ENCODE results near the gene NOTUM.

The NOTUM gene

GRCh38 chr17:81961087-81961511 lies at the start of gene NOTUM:
Gene NOTUM, minus strand, starts transcription at chr17:81961187. Its CDS starts 278 bp downstream, at chr17:81960909.
- Mint-ChIP-seq H3K27me3 (peaks cover 37% of the 10 kb centered on the region), H3K9me3 (no peaks in the 10 kb centered on the region), H3K36me3 (ENCODE audit: low read depth) (no peaks in the 10 kb centered on the region), H3K27ac (no peak within 1 kb of the TSS), H3K4me1 (ENCODE audit: low read depth) (no peaks in the 10 kb centered on the region), H3K4me3 (no peak within 1 kb of the TSS)
- no peak for DNase-seq

GRCh38 chr17:82009413-82009812 lies 48.4 kb upstream of the NOTUM start:
- no peak for DNase-seq
- no peaks in the 10 kb centered on the region for H3K4me1 Mint-ChIP-seq (ENCODE audit: low read depth)
- no peaks in the 10 kb centered on the region for H3K9me3 Mint-ChIP-seq
- H3K27me3 Mint-ChIP-seq = no peaks in the 10 kb centered on the region
- H3K36me3 Mint-ChIP-seq (ENCODE audit: low read depth) = no peaks in the 10 kb centered on the region
- H3K27ac Mint-ChIP-seq = no peak overlapping the region
- no peak overlapping the region for H3K4me3 Mint-ChIP-seq

- Mint-ChIP-seq H3K9me3 (no peaks in the 10 kb centered on the region), H3K27ac (no peak overlapping the region), H3K36me3 (ENCODE audit: low read depth) (no peaks in the 10 kb centered on the region), H3K27me3 (no peaks in the 10 kb centered on the region), H3K4me3 (no peak overlapping the region), H3K4me1 (ENCODE audit: low read depth) (no peaks in the 10 kb centered on the region)
- no peak for DNase-seq
These were observed 48.0 kb upstream of the NOTUM start for GRCh38 chr17:82008941-82009405.

GRCh38 chr17:82008258-82008940 lies 47.4 kb upstream of the NOTUM start:
- Mint-ChIP-seq H3K36me3 (ENCODE audit: low read depth) (no peaks in the 10 kb centered on the region), H3K27me3 (no peaks in the 10 kb centered on the region), H3K4me1 (ENCODE audit: low read depth) (peaks cover 1% of the 10 kb centered on the region), H3K4me3 (no peak overlapping the region), H3K9me3 (no peaks in the 10 kb centered on the region), H3K27ac (no peak overlapping the region)
- DNase-seq = no peak

GRCh38 chr17:82007495-82008257 lies 46.7 kb upstream of the NOTUM start:
- Mint-ChIP-seq H3K4me3 (no peak overlapping the region), H3K4me1 (ENCODE audit: low read depth) (peaks cover 2% of the 10 kb centered on the region), H3K27me3 (no peaks in the 10 kb centered on the region), H3K36me3 (ENCODE audit: low read depth) (no peaks in the 10 kb centered on the region), H3K27ac (no peak overlapping the region), H3K9me3 (no peaks in the 10 kb centered on the region)
- no peak for DNase-seq

- Mint-ChIP-seq H3K36me3 (ENCODE audit: low read depth) (no peaks in the 10 kb centered on the region), H3K9me3 (no peaks in the 10 kb centered on the region), H3K4me1 (ENCODE audit: low read depth) (peaks cover 2% of the 10 kb centered on the region), H3K27ac (no peak overlapping the region), H3K27me3 (no peaks in the 10 kb centered on the region), H3K4me3 (no peak overlapping the region)
- no peak for DNase-seq
These were observed 46.2 kb upstream of the NOTUM start for GRCh38 chr17:82007228-82007494.

GRCh38 chr17:82006468-82007227 lies 45.7 kb upstream of the NOTUM start:
- H3K9me3 Mint-ChIP-seq = no peaks in the 10 kb centered on the region
- H3K4me1 Mint-ChIP-seq (ENCODE audit: low read depth) = peaks cover 2% of the 10 kb centered on the region
- DNase-seq = no peak
- H3K36me3 Mint-ChIP-seq (ENCODE audit: low read depth) = no peaks in the 10 kb centered on the region
- no peak overlapping the region for H3K4me3 Mint-ChIP-seq
- H3K27ac Mint-ChIP-seq = no peak overlapping the region
- no peaks in the 10 kb centered on the region for H3K27me3 Mint-ChIP-seq

GRCh38 chr17:82005701-82006348 lies 44.8 kb upstream of the NOTUM start:
- Mint-ChIP-seq H3K4me1 (ENCODE audit: low read depth) (peaks cover 2% of the 10 kb centered on the region), H3K4me3 (no peak overlapping the region), H3K36me3 (ENCODE audit: low read depth) (no peaks in the 10 kb centered on the region), H3K27me3 (no peaks in the 10 kb centered on the region), H3K9me3 (no peaks in the 10 kb centered on the region), H3K27ac (no peak overlapping the region)
- DNase-seq = no peak

- peaks cover under 1% of the 10 kb centered on the region for H3K36me3 Mint-ChIP-seq (ENCODE audit: low read depth)
- no peak for DNase-seq
- H3K9me3 Mint-ChIP-seq = no peaks in the 10 kb centered on the region
- H3K4me1 Mint-ChIP-seq (ENCODE audit: low read depth) = peaks cover 2% of the 10 kb centered on the region
- H3K4me3 Mint-ChIP-seq = no peak overlapping the region
- no peak overlapping the region for H3K27ac Mint-ChIP-seq
- H3K27me3 Mint-ChIP-seq = no peaks in the 10 kb centered on the region
These were observed 43.8 kb upstream of the NOTUM start for GRCh38 chr17:82004517-82005455.

- Mint-ChIP-seq H3K27me3 (no peaks in the 10 kb centered on the region), H3K4me1 (ENCODE audit: low read depth) (peaks cover 2% of the 10 kb centered on the region), H3K27ac (peak overlapping the region; percentile 40), H3K9me3 (no peaks in the 10 kb centered on the region), H3K4me3 (no peak overlapping the region), H3K36me3 (ENCODE audit: low read depth) (peaks cover 2% of the 10 kb centered on the region)
- peak; percentile 55 for DNase-seq
These were observed 42.7 kb upstream of the NOTUM start for GRCh38 chr17:82003411-82004381.

GRCh38 chr17:82001571-82002056 lies 40.6 kb upstream of the NOTUM start:
- DNase-seq = no peak
- no peaks in the 10 kb centered on the region for H3K9me3 Mint-ChIP-seq
- peaks cover 9% of the 10 kb centered on the region for H3K36me3 Mint-ChIP-seq (ENCODE audit: low read depth)
- no peak overlapping the region for H3K4me3 Mint-ChIP-seq
- no peak overlapping the region for H3K27ac Mint-ChIP-seq
- peaks cover 2% of the 10 kb centered on the region for H3K4me1 Mint-ChIP-seq (ENCODE audit: low read depth)
- no peaks in the 10 kb centered on the region for H3K27me3 Mint-ChIP-seq

GRCh38 chr17:82000803-82001570 lies 40.0 kb upstream of the NOTUM start:
- Mint-ChIP-seq H3K4me1 (ENCODE audit: low read depth) (peaks cover 2% of the 10 kb centered on the region), H3K4me3 (no peak overlapping the region), H3K9me3 (no peaks in the 10 kb centered on the region), H3K27me3 (no peaks in the 10 kb centered on the region), H3K36me3 (ENCODE audit: low read depth) (peaks cover 12% of the 10 kb centered on the region), H3K27ac (no peak overlapping the region)
- DNase-seq = no peak

Data from activated T-cell treated with anti-CD3 and anti-CD28 coated beads, Interleukin-2, amount 50 U/mL, for 24 hours (primary cell).